Left kidney (tissue), 2 donors: Measurements from ENCODE around the gene SLC25A14. TPM values are rescaled to one million over a fixed set of nuclear protein-coding genes. Genes with fewer than 3 reads are reported as not detected.
A peak's percentile ranks its signal among the peaks of the same experiment; 100 is the strongest.

Experiments
- DNase-seq: peaks from one replicate; pipeline ENCODE4 v3.0.0-alpha.2; 2013
- polyA plus RNA-seq: library from polyadenylated mRNA; unstranded; fragments of 120-200 nt; gene quantifications from one replicate; pipeline ENCODE4 v1.2.1, GENCODE V29; 2013; ENCODE audit not compliant: insufficient read length

The SLC25A14 gene
- polyA plus RNA-seq, 1 donor: 35.2 TPM

- no peak for DNase-seq
These were observed 36.4 kb downstream of the SLC25A14 start for GRCh38 chrX:130376077-130376476.

GRCh38 chrX:130378024-130378669 lies 38.4 kb downstream of the SLC25A14 start:
- no peak for DNase-seq

DNA sequence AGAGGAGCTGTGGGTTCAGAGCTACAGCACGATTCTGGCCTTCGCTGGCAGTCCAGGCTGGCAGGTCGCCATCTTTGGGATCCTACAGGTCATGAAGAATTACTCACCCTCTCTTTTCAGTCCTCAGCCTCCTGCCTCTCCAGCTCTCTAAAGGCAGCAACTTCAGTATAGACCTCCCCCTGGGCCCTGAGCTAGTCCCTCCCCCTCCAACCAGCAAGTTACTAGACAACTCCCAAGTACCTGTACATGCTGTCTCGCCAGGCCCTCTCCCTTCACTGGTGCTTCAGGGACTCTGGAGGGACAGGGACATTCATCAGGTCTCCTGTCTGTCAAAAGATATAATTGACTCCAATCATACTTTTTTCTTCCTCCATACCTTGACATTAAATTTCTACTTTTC lies 45.8 kb downstream of the SLC25A14 start, which contains the start of gene GPR119:
GPR119 (minus strand) TSS at position 155 of the 400 bp plus-strand sequence. CDS start 227 bp downstream, outside the sequence.
- no peak for DNase-seq

GRCh38 chrX:130386408-130386808 lies 46.7 kb downstream of the SLC25A14 start:
- DNase-seq: no peak

GRCh38 chrX:130393451-130394074 lies 53.8 kb downstream of the SLC25A14 start:
- peak; percentile 29 for DNase-seq

DNA sequence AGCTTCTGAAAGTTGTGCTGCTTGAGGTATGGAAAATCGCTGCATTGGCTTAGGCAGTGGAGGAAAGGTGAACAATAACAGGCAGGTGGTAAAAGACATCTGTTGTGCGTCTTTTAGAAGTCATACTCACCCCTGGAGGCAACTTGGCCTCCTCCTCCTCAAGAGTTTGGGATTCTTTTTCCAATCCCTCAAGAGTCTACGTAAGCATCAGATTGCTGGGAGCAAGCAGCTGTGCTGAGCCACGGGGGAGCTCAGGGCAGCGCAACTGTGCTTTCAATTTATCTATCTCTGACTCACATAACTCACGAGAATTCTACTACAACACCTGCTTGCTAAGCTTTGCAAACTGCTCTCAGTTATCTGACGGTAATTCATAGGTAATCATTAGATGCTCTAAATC lies 55.6 kb downstream of the SLC25A14 start:
- no peak for DNase-seq

DNA sequence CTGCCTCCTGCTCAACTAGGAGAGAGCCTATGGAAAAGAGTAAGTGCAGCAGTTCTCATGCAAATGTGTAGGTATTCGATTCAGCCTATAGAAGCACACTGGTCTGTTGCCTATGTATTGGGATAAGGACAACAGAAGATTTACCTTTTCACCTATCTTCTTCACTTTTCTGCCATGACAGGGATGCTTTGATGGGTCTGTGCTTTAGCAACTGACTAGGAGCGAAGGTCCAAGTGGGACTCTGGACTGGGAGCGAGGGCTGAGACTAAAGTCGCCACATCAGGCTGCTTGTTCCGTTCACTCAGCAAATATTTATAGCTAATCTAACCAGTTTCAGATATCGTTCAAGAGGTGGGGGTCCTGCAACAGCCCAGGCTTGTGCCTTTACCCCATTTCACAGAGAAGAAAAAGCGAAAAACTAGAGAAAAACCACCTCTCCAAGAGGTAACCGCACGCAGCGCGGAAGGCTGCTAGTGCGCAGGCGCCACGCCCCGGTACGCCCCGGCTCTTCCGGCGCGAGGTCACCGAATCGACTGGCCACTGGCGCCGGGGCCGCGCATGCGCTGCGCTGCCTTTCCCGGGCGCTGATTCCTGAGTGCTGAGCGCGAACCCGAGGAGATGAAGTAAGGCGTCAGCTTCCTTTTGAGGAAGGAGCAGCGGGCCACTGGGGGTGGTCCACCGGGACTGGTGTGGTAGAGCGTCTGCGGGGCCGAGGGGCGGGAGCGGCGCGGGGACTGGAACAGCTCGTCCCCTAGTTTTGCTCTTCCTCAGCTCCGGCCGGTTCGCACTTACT lies 61.9 kb downstream of the SLC25A14 start, which contains the start of gene RBMX2:
RBMX2 (plus strand) TSS at position 573 of the 793 bp plus-strand sequence; CDS start at position 619, 46 bp downstream.
- peak; percentile 65 for DNase-seq

DNA sequence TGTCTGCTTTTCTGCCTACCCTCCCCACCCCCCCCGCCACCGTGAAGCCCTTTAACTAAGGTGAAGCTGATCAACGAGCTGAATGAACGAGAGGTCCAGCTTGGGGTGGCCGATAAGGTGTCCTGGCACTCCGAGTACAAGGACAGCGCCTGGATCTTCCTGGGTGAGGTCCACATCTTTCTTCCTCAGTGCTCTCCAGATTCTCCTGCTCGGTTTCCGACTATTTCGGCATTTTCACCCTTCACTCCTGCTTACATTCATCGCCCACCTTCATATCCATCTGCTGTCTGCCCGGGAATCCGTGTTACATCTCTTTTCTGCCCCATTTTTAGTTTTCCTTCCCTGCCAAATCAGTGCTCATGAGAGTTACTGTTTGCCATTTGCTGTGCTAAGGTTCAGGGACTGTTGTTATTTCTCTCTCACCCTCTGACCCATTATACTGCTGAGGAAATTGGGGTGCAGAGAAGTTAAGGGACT lies 62.5 kb downstream of the SLC25A14 start:
- no peak for DNase-seq

DNA sequence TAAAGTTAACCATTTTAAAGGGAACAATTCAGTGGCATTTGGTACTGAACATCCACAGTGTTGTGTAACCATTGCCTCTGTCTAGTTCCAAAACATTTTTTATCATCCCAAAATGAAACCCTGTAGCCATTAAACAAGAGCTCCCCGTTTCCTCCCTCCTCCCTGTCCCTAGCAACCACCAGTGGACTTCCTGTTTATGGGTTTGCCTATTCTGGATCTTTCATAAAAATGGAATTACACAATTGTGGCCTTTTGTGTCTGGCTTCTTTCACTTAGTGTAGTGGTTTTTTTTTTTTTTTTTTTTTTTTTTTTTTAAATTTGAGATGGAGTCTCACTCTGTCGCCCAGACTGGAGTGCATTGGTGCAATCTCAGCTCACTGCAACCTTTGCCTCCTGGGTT lies 73.7 kb downstream of the SLC25A14 start:
- no peak for DNase-seq

- DNase-seq: no peak
These were observed 75.1 kb downstream of the SLC25A14 start for GRCh38 chrX:130414800-130415199.

GRCh38 chrX:130415201-130415600 lies 75.5 kb downstream of the SLC25A14 start:
- no peak for DNase-seq

- no peak for DNase-seq
These were observed 77.1 kb downstream of the SLC25A14 start for GRCh38 chrX:130416785-130417184.

GRCh38 chrX:130418066-130418465 lies 78.3 kb downstream of the SLC25A14 start:
- no peak for DNase-seq

DNA sequence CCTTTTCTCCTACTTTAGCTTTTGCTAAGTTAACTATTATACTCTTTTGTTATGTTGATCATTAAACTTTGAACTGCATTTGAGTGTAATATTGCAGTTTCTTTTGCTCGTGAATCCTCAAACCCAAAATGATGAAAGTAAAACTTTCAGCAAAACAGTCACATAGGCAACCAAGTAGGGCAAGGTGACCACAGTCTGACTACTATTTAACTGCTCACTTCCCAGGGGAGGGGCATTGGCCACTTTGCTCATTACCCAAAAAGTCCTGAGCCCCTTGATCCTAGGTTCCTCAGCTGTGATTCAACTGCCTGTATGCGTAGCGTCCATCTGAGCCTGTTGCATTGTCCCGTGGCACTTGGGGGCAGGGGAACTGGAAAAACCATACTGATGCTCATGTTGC lies 79.0 kb downstream of the SLC25A14 start:
- no peak for DNase-seq

DNA sequence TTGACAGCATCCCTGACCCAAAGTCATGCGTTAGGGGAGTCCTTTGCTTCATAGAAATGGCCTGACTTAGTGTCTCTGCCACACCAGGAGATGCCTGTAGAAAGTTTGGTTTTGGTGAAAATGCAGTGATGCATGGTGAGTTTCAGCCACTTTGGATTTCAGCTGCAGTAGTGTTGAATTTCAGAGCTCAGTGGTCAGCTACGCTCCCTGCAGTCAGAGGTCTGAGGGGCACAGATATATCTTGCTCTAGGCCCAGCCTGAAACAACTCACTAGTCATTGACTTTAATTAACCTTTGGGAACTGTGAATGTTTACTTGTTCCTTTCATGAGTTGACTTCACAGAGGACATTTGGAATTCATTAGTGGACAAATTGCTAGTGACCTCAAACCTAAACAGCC lies 79.5 kb downstream of the SLC25A14 start:
- no peak for DNase-seq

Other genes starting within 250 kb of the SLC25A14 start
- 11.7 TPM for gene ELF4, start 229.4 kb upstream of the SLC25A14 start, polyA plus RNA-seq
- 100 TPM for gene AIFM1, start 174.1 kb upstream of the SLC25A14 start, polyA plus RNA-seq
- gene RAB33A, start 168.0 kb upstream of the SLC25A14 start, polyA plus RNA-seq: 0.52 TPM
- 10.2 TPM for gene ZNF280C, start 71.0 kb upstream of the SLC25A14 start, polyA plus RNA-seq
- not detected for gene GPR119, start 45.8 kb downstream of the SLC25A14 start, polyA plus RNA-seq
- gene RBMX2, start 62.1 kb downstream of the SLC25A14 start, polyA plus RNA-seq: 35.9 TPM